GM18909 (cell line): Measurements from ENCODE around the gene LAMA2.

Source experiments
- ATAC-seq: cut with Tn5 transposase; IDR thresholded peaks from one replicate; pipeline ENCODE4 v1.9.1; 2021; ENCODE audit warnings: mild to moderate bottlenecking; ENCODE audit not compliant: unreplicated experiment, poor library complexity

The LAMA2 gene

GRCh38 chr6:128882991-128883611 is at the start of gene LAMA2:
LAMA2 (plus strand) TSS chr6:128883138; CDS start chr6:128883246, 108 bp downstream.
- ATAC-seq: no peak

DNA sequence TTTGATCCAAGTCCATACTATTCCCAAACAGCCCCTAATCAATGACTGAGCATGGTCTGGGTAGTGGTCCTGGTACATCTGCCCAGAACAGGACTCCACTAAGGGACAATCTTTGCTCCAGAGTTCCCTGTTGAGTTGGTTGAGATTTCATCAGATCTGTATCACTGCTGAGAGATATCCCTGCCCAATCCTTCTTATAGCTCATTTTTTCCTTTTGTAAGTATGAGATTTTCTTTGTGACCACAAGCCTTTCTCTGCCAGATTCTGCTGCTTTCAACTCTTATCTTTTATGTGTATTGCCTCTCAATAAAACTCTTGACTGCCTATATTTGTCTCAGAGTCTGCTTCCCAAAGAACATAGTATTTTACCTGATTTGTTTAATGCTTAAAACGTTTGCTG is 46.2 kb upstream of the LAMA2 start:
- no peak for ATAC-seq

- no peak for ATAC-seq
These were observed 41.4 kb upstream of the LAMA2 start for GRCh38 chr6:128841518-128841917.

- no peak for ATAC-seq
These were observed 38.3 kb upstream of the LAMA2 start for GRCh38 chr6:128844598-128844997.

DNA sequence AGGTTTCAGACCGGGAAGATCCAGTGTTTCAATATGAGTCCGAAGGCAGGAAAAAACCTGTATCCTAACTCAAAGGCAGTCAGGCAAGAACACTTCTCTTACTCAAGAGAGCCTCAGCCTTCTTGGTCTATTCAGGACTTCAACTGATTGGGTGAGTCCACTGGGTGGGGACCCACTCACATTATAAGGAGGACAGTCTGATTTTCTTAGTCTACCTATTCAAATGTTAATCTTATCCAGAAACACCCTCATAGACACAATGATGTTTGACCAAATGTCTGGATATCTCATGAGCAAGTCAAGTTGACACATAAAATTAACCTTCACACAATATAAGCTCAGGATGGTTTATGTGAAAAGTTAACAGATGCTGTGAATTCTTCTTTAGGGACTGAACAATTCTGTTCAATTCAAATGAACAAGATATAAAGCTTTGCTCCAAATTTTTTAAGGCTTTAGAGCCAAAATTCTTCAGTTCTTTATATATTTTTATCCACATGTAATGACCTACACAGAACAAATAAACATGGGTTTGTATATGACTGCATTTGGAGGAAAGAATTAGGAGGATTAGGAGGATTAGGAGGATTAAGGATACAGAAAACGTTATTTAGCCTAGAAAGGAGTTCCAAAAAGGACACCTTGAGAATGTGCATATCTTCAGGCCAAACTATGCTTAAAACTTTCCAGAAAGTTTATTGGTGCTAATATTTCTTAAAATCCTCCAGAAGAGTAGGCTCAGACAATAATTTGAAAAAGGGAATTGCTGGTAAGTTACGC is 35.3 kb upstream of the LAMA2 start:
- ATAC-seq: no peak

DNA sequence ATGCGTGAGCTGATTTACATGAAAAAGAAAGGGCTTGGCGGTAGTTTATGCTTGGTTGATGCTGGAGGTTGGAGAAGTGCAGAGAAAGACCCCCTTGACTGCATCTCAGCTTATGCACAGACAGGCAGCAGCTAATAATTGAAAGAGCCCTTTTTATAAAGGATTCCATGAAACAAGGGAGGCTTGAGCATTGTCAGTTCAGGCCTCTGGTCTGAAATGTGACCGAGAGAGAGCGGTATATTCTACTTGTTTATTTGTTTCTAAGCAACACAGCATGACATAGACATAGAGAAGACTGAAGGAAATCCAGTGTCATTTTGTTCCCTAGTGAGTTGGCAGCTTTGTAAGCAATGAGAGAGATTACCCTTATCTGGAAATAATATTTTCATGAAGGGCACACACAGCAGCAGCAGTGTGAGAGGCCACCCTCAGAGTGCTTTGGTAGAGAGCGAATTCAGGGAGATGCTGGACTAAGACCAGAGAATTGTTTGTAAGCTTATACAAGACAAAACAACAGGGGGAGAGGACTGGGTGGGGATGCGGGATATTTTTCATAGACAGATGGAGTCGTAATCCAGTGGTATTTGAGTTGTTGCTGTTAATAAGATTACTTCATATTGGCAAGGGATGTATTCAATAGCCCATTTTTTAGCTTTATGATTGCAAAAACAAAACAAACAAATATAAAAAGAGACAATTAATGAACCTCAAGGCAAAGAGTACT is 34.6 kb upstream of the LAMA2 start:
- ATAC-seq: no peak

DNA sequence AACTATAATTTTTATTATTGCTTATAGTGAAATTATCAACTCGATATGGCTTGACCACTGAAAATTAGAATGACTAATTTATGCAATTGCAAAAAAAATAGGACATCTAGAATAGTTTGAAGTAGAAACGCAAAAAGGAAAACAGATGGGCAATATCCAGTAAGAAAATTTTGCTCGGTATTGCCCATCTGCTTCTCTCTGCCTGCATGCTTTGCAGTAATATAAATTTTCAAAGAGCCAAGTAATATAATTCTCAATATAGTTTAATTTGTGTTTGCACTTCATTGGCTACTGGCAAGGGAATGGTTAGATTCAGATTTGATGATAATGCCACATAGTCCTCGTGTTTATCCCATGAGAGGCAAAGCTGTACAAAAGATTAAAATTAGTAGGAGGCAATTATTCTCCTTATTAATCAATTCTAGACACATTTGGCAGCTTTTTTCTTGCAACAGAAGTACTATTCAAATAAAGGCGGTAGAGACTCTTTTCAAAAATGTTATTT is 27.3 kb upstream of the LAMA2 start:
- no peak for ATAC-seq

DNA sequence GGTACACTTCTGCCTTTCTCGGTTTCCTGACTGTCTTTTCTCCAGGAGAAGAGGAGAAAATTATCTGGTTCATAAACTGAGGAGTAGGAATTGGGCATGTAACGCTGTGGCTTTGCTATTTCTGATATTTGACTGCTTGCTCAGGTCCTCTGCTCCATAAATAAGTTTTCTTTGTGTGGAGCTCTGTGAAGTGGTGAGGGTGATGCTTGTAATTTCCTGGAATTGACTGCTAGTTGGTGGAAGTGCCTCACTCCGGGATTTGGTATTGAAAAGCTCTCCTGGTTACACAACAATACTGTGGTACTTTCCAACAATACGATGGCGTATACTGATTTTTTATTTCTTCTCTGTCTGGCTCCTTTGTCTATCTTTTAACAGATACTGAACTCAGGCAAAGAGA is 25.1 kb upstream of the LAMA2 start:
- ATAC-seq: no peak

- no peak for ATAC-seq
These were observed 22.2 kb upstream of the LAMA2 start for GRCh38 chr6:128860782-128861181.

DNA sequence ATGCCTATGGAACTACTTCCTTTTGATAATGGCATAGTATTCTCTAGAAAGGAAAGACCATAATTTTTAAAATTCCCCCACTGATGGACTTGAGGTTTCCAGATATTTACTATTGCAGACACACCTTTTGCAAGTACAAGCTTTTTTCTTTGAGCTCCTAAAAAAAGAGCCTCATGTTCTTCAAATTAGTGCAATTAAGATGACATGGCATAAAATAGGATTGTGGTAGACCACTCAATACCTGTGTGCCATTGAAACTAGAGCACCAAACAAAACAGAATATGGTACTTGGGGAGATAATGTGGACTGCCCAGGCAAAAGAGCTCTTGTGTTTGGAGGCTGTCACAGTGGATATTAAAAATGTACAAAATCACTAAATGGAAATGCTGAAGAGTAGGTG is 19.0 kb upstream of the LAMA2 start:
- ATAC-seq: no peak

- ATAC-seq: no peak
These were observed 12.2 kb upstream of the LAMA2 start for GRCh38 chr6:128870746-128871145.

GRCh38 chr6:128874863-128875262 is 8.1 kb upstream of the LAMA2 start:
- no peak for ATAC-seq

DNA sequence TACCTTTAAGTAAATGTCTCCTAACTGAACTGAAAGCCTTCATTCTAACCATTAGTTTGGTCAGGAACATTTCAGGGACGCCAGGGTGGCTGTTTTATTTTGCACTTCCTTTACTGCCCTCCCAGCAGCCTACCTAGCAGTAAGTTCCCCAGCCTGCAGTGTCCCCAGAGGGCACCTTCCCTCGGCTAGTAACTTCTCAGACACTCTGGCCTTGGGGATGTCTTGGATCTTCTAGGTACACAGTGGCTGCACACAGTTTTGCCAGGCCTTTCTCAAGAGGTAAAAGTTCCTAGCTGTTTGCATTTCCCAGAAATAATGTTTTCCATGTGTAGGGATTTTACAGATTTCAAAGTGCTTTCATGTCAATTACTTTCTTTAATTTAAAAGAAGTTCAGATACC is 378 bp upstream of the LAMA2 start:
- no peak for ATAC-seq

DNA sequence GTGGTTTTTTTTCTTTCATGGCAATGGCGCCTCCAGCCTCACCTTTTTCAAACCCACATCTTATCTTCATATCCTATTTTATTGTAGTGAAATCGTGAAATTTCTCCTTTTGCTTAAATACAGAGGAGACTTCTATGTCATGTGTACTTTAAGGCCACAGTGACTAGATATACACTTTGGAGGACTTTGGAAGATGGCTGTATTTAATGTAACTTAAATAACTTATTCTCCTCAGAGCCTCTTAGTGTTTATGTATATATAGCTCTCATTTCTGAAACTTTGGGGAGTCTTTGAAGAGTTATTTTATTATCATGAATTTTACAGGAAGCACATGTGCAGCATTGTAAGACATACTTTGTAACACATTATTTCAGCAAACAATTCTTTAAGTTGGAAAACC is 968 bp downstream of the LAMA2 start:
- ATAC-seq: no peak

GRCh38 chr6:128885381-128885780 is 2.4 kb downstream of the LAMA2 start:
- ATAC-seq: no peak

GRCh38 chr6:128886706-128887105 is 3.8 kb downstream of the LAMA2 start:
- ATAC-seq: no peak

DNA sequence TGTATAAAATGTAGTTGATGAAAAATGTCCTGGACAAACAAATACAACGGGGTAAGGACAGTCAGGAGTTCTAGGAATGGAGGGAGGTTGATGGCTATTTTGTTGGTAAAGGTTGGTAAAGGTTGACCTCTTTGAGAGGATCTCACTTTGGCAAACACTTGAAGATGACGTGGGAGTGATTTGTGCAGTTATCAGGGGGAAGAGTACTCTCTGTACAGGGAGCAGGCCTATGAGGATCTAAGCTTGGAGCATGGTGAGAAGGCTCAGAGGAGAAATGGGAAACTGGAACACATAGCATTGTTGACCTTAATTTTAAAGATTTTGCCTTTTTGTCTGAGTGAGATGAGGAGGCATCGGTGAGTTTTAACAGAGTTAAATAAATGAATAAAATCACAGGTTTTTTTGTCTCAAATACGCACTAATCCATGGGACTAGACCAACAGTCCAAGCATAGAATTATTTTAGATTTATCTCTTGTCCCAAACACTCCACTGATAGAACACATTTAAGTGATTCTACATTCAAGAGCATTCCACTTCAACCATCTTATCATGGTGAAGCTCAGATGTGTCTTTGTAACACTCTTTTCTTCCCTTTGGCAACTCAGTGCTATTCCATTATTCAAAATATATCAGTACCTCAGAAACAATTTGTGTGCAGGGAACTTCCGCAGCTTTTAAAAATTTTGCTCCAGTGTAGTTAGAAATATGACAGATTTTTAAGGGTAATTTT is 5.7 kb downstream of the LAMA2 start:
- no peak for ATAC-seq

GRCh38 chr6:128889870-128890269 is 6.9 kb downstream of the LAMA2 start:
- no peak for ATAC-seq

DNA sequence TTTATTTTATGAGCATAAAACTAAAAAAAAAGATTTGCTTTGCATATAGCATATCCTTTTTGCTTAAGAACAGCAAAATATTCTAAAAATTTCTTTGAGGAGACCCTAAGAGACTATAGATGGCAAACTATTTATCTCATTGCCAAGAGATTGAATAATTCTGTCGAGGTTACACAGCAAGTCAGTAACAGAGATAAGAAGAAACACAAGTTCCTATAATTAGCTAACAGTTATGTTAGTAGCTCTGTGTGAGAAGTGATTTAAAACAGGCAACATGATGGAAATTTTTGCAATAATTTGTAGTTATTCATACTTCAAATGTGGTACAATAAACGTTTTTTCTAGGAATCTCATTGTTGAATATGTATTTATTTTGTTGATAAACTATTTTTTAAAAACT is 9.1 kb downstream of the LAMA2 start:
- ATAC-seq: no peak

GRCh38 chr6:128899341-128900050 is 16.6 kb downstream of the LAMA2 start:
- ATAC-seq: no peak
